Epithelial cell of proximal tubule (primary cell): ENCODE data around the gene ACKR3. TPM values are rescaled to one million over a fixed set of nuclear protein-coding genes. Genes with fewer than 3 reads are reported as not detected.

ENCODE experiments used
- DNase-seq: peaks from one replicate; pipeline ENCODE4 v3.0.0-alpha.2; 2011; ENCODE audit warnings: low read depth
- H3K4me3 ChIP-seq: 2 replicates; pipeline ENCODE4 v1.5.1; 2011; ENCODE audit warnings: low read depth, mild to moderate bottlenecking, low read length
- total RNA-seq: library from RNA; depleted of rRNA; stranded (reverse); fragments of >200 nt; gene quantifications from 2 replicates; pipeline ENCODE4 v1.2.3, GENCODE V29; 2015
- TF ChIP-seq, protein P1 (sequence below): conservative IDR thresholded peaks from 2 replicates; pipeline ENCODE4 v1.5.1; 2012; ENCODE audit warnings: low read depth, mild to moderate bottlenecking, low read length

The ACKR3 gene
- total RNA-seq, 1 donor from 2014 or later = not detected

DNA sequence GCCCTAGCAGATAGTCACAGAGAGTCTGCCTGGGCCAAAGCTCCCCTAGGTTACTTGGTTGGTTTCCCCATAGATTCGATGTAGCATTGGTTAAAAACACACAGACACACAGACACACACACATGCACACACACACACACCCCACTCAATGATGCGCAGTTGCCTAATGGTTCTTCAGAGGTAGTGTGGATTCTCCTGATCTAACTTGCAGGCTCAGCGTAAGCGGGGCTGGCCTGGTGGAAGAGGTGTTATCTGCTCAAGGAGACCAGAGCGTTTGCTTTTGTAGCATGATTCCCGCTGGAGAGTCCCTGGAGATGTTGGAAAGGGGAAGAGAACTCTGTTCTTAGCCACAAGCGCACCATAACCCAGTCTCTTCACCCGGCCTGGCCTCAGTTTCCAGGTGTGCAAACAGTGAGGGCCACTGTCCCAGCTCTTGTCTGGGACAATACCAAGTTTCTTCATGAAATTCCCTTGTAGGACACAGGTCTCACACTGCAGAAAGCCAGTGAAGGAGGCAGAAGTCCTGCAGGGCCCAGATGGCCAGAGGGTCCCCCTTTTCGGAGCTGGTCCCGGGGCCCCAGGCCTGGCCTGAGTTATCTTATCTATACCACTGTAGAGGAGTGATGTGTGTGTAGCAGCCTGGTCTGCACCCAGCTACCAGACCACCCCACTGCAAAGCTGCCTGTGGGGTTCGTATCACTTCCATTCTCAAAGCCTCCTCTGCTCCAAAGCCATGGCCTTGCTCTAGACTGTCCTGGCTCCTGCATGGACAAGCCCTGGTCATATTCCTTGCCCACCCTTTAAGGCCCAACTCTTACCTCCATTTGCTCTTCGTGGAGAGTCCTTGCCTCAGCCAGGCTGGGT, 3.7 kb downstream of the ACKR3 start:
- H3K4me3 ChIP-seq = no peak overlapping the region
- TF ChIP-seq, protein P1, sequence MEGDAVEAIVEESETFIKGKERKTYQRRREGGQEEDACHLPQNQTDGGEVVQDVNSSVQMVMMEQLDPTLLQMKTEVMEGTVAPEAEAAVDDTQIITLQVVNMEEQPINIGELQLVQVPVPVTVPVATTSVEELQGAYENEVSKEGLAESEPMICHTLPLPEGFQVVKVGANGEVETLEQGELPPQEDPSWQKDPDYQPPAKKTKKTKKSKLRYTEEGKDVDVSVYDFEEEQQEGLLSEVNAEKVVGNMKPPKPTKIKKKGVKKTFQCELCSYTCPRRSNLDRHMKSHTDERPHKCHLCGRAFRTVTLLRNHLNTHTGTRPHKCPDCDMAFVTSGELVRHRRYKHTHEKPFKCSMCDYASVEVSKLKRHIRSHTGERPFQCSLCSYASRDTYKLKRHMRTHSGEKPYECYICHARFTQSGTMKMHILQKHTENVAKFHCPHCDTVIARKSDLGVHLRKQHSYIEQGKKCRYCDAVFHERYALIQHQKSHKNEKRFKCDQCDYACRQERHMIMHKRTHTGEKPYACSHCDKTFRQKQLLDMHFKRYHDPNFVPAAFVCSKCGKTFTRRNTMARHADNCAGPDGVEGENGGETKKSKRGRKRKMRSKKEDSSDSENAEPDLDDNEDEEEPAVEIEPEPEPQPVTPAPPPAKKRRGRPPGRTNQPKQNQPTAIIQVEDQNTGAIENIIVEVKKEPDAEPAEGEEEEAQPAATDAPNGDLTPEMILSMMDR = no peak
- no peak for DNase-seq

DNA sequence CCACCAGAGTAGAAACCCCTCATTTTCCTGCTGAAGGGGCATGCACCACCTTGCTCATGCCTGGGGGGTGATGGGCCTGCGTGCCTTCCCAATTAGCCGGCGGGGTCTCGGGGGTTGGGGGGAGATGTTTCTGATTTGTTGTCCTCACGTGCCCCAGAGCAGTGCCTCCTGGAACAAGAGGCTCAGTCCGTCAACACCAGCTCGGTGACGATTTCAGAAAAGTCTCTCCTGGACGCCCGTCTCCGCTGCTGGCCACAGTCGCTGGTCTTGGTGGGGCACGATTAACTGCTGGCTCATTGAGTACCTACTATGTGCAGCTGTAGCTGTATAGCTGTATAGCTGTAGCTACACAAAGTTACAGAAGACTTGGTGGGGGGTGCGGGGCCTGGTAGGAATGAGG, 4.4 kb downstream of the ACKR3 start:
- no peak for DNase-seq
- TF ChIP-seq, protein P1 = no peak

DNA sequence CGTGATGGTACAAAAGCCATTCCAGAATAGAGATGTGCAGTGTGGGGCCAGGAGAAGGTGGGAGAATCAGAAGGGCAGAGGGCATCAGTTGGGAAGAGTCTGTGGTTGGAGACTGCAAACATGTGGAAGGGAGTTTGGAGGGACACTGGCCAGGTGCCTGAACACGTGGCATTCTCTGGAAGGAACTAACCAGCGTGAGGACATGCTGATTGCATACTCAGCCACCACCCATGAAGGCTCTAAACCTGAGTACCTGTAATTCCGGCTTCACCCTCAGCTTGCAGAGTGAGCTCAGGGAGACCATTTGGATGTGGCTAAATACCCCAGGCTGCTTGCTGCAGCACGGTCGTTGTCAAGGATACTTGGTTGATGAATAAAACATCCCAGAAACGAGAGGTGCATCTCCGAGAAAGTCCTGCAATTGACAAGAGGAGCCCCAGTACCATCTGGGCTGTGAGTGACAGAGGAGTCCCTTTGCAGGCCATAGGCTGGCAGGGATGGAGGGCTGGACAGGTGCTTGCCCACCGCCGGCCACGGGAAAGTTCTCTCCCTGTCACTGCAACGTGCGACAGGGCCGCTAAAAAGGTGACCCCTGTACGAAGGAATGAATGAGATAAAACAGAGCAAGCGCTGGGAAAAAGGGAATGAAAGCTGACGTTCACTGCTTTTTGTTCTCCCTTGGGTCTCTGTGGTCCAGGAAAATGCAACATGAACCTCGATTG, 5.0 kb downstream of the ACKR3 start:
- TF ChIP-seq, protein P1 = no peak
- no peak for DNase-seq
- no peak overlapping the region for H3K4me3 ChIP-seq

More for the DNA sequence above, 4.4 kb downstream of the ACKR3 start:
- no peak overlapping the region for H3K4me3 ChIP-seq

DNA sequence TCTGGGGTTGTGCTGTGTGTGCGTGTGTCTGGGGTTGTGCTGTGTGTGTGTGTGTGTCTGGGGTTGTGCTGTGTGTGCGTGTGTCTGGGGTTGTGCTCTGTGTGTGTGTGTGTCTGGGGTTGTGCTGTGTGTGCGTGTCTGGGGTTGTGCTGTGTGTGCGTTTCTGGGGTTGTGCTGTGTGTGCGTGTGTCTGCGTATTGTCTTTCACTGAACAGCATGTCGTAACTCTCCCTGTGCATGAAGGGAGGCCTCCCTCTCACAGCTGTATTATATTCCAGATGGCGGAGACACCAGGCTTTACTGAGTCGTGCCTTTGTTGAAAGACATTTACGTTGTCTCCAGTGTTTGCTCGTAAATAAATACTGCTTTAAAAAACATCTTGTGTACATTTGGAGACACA, 5.9 kb downstream of the ACKR3 start:
- TF ChIP-seq, protein P1 = no peak
- DNase-seq = no peak
- H3K4me3 ChIP-seq = no peak overlapping the region

DNA sequence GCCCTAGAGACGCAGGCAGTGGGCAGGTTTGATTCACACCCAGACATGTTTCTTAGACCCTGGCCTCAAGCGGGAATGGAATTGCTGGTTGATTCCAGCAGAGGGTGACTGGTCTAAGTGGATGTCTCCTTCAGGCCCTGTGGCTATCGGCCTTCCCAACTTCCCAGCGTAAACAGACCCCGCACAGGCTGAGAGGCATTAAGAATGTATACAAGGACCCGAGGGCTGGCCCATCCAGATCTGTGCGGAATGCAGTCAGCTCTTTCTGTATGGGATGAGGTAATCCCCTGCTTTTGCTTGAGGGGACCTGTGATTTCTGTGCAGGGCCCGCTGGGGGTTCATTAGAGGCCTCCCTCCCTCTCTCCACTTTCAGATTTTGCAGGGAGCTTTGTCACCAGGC, 6.5 kb downstream of the ACKR3 start:
- TF ChIP-seq, protein P1 = no peak
- no peak for DNase-seq
- no peak overlapping the region for H3K4me3 ChIP-seq

DNA sequence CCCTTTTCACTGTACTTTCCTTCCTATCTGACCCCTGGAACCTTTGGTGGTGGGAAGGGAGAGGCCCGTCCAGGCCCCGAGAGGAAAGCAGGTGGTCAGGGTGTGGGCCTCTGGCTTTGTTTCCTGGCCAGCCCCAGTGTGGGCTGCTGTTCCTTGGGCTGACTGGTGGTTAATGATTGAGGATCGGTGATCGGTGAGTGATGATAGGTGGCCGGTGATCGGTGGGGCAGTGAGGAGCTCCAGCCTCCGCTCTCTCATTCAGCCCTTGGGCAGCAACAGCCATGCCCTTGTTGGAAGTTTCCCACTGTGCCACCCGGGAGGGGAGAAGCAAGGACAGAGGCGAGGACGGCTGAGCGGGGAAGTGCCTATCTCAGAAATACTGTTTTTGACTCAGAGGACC, 7.3 kb downstream of the ACKR3 start:
- TF ChIP-seq, protein P1 = no peak
- DNase-seq = no peak

More for the DNA sequence above, 7.3 kb downstream of the ACKR3 start:
- H3K4me3 ChIP-seq = no peak overlapping the region
